HG02885 (cell line): Measurements from ENCODE around the gene ZNF317.
"Not testable (repeated sequence)": the region's sequence is repeated elsewhere in the genome, so short reads cannot be mapped to it uniquely, and the experiment has no call there.

Source experiments
- ATAC-seq: cut with Tn5 transposase; IDR thresholded peaks from one replicate; pipeline ENCODE4 v1.9.1; 2021; ENCODE audit warnings: mild to moderate bottlenecking; ENCODE audit not compliant: unreplicated experiment, poor library complexity

Gene ZNF317

GRCh38 chr19:9171393-9171991, 31.3 kb downstream of the ZNF317 start:
- no peak for ATAC-seq

- no peak for ATAC-seq
Observed at GRCh38 chr19:9175326-9175725, 35.1 kb downstream of the ZNF317 start.

GRCh38 chr19:9178901-9179300, 38.7 kb downstream of the ZNF317 start, which contains the start of gene OR7D2:
Gene OR7D2 (plus strand): TSS chr19:9178979. CDS start chr19:9185782, 6,803 bp downstream.
- ATAC-seq, result no peak

- ATAC-seq, result no peak
Observed at GRCh38 chr19:9183000-9183399, 42.8 kb downstream of the ZNF317 start.

- no peak for ATAC-seq
Observed at GRCh38 chr19:9187191-9187590, 47.0 kb downstream of the ZNF317 start.

- no peak for ATAC-seq
Observed at GRCh38 chr19:9189535-9189934, 49.3 kb downstream of the ZNF317 start.

GRCh38 chr19:9198044-9198443, 57.8 kb downstream of the ZNF317 start:
- not testable (repeated sequence) for ATAC-seq

GRCh38 chr19:9205501-9206113, 65.4 kb downstream of the ZNF317 start:
- ATAC-seq, result no peak
